NCI-H146 treated with DMSO at 0.1 percent for 48 hours (cell line): Measurements from ENCODE around the gene TRABD2B.

ENCODE experiments used
- DNase-seq: peaks from one replicate; lab custom pipeline; 2025; ENCODE audit not compliant: unreplicated experiment; lab: John Stamatoyannopoulos, UW

TRABD2B gene

DNA sequence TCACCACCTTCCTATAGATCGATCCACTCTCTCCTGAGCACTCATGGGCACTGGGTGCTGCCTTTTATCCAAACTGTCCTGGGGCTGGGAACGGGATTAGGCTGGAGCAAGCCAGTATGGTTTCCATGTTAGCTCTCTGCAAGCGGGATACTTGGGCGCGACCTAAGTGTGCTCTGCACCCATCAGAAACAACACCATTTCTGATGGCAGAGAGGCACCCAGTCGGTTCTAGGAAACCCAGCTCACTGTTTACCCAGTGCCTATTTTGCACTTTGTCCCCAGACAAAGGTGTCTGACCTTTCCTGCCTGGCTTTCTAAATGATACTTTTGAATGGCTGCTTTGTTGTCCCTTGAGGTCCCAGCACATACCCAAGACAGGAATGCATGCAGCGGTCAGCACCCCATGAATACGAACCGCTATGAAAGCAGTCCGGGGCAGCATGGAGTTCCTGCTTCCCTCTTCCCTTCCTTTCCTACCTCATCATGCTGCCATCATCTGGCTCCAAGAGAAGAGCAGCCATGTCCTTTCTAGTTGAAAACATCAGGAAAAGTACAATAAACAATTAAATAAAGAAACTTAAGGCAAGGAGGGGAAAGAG lies 83.9 kb downstream of the TRABD2B start:
- no peak for DNase-seq

DNA sequence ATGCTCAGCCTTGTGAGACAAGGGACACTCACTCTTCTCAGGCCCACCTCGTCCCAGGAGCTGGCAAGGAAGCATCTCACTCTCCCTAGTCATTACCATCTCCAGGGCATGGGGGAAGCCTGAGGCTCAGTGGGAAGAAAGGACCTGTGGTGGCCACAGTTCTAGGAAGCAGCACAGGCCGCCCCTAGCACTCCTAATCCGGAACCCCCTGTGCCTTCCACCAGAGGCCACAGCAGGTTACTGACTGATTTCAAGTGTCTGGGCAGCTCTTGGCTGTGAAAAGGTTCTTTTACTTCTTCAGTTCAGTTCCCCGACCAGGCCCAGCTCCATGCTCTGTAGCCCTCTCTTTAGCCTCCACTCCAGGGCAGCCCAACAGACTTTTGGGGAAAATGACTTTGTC lies 84.4 kb downstream of the TRABD2B start:
- no peak for DNase-seq

GRCh38 chr1:47911892-47912291 lies 85.3 kb downstream of the TRABD2B start:
- DNase-seq, result no peak

DNA sequence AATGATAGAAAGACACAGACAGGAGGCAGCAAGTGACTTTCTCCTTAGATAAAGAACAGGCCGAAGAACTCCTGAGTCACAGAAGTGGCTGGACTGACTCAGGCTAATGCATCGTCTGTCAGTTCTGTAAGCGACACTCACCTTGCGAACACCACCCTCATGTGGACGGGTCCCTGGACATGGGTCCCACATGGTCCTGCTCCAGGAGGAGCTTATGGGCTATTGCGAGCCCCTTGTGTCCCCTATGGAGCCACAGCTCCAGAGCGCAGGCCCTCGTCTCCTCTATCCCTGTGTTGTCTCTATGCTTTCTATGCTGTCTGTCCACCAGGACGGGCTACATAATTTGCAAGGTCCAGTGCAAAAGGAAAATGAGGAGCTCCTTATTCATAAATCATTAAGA lies 85.8 kb downstream of the TRABD2B start:
- no peak for DNase-seq

DNA sequence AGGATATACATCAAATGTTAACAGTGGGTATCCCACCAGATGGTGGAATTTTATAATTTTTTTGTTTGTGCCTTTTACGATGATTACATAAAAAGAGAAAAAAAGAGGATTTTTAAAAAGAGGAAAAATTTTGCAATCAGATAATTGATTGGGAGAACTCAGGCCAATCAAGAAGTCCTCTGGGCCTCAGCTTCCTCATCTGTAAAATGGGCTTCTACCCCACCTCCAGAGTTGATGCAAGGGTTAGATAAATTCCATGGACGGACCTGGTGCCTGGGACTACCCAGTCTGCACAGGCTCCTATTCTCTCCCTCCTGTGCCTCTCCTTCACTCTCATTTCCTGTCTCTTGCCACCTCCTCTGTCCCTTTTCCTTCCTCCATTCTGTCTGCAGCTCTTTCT lies 88.9 kb downstream of the TRABD2B start:
- no peak for DNase-seq

DNA sequence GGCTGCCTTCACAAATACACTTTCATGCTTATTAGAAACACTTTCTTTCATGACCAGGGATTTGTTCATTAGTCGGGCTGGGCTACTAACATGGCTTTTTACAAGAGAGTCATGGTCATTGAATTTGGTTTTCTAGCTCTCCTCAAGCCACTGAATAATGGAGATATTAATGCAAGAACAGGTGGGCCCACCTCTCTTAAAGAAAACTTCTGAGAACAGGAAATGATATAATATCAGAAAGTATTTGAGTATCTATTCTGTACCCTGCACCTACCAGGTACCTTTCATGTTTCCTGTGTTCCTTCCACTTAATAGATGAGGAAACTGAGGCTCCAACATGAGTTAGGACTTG lies 90.0 kb downstream of the TRABD2B start:
- DNase-seq, result no peak

GRCh38 chr1:47906527-47907176 lies 90.5 kb downstream of the TRABD2B start:
- no peak for DNase-seq

GRCh38 chr1:47906009-47906432 lies 91.2 kb downstream of the TRABD2B start:
- DNase-seq, result no peak

DNA sequence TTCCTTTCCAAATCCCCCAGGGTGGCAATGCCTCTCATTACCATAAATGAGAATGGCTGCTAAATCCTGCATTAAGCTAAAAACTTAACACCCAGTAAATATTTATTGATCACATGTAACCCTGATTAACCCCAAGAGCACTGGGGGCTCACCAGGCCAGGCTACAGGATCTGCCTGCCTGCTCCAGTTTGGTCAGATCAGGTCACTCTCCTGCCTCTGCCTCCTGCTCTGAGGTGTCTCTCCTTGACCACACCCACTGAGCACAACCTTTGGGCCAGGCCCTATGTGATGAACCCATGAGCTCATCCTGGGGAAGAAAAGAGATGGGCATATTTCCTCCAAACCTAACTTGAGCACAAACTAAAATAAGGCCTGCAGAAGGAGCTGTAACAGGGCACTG lies 93.5 kb downstream of the TRABD2B start:
- DNase-seq, result no peak

- DNase-seq, result no peak
Observed at GRCh38 chr1:47901001-47901575, 96.1 kb downstream of the TRABD2B start.

DNA sequence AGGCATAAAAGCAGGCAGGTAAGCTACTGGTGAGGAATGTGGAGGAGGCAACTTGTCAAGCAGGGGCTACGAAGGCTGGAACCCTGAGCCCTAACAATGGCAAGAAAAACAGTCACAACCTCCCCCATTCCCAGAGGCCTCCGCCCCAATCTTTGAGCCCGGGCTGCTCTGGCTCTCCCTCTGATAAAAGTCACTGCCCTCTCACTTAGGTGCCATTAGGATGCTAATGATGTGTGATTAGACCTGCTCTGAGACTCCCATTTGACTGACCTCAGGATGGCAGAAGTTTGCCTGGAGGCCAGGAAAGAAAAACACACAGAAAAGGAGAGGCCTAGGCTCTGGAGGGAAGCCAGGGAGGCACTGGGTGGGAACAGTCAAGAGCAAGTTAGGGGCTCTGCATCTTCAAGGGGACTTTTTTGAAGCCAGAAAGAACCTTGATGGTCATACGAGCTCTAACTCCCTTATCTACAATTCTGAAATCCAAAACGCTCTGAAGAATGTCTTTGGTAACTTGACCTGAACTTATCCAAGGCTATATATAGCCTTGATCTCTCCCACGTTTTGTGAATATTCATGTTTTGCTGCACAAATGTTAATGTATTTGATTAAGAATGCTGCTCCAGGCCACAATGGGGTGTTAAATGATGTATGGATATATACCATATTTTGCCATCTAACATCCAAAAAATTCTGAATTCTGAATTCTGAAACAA lies 98.9 kb downstream of the TRABD2B start:
- DNase-seq, result no peak

DNA sequence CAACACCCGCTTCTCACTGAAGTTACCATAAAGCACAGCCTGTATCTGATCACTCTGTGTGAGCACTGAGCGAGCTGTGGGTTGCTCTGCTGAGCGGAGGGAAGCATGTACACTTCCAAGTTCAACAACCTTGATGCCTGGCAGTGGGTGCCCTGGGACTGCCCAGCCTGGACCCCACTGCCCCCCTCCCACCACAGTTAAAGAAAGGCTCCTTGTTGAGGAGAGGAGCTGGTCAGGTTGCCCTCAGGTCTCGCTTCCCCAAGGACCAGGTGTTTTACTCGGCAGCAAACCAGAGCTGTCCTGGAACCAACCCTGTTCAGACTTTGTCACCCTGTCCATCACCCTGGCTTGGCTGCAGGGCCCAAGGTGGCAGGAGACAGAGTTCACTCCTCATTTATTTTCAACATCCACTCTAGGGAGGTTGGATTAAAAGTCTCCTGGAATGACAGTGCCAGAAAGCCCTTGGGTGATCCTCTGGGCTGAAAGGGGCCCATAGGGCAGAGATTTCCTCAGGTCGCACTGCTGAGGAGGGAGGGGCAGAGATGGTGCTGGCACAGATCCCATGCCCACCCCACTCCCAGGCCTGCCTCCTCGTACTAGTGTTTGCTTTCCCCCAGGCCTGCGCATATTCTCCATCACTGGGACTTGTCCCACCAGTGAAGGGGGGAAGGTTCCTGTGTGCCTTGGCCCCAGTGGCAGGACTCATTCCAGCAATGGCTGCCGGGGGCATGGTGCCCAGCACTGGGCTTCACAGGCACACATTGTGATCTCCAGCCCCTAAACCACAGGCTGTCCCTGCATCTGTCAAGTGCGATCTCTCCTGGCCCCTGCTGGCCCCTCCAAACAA lies 101.7 kb downstream of the TRABD2B start:
- no peak for DNase-seq

GRCh38 chr1:47894410-47895278 lies 102.5 kb downstream of the TRABD2B start:
- no peak for DNase-seq

DNA sequence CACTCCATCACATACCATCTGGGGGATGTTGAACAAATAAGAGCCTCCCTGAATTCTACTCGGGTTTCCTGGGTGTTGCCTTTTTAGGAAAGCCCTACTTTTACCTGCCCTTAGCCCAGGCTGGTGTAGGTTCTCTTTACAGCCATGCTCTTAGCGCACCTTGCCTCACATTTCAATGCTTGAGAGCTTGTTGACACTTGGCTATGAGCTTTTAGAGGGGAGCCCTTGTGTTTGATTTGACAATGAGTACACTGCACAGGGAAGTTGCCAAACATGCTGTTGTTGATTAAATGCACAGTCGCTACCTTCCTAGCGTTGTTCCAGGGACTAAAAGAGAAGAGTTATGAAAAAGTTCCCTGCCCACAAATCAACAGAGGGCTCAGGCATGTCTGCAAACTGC lies 103.8 kb downstream of the TRABD2B start:
- DNase-seq, result no peak

DNA sequence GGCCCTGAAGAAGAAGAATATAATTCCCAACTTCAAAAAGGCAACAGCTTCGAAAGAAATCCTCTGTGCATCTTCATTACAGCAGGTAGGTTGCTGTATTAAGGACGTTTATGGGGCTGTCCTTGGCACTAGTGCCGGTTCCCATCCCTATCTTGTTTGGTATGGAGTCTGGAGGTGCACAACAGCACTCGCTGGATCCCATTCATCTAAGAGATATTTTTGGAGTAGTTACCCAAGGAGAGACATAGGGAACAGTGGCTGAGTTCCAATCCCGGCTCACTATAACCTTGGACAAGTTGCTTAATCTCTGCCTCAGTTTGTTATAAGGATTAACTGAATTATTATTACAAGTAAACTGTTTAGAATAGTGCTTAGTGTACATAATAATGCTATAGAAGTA lies 106.4 kb downstream of the TRABD2B start:
- no peak for DNase-seq

DNA sequence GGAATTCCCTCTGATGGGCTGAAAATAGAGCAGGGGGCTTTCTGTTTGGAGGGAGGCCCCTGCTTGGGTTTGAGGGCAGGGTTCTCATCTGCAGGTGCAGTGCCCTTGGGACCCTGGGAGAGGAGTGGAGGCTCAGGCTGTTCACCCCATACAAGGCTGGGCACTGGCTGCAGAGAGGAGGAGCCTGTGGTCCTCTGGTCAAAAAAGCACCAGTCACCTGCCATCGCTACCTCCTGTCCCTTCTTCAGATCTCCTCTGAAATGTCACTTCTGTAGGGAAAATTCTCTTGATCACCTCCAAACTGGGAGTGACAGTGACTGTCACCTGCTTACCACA lies 108.9 kb downstream of the TRABD2B start:
- no peak for DNase-seq

DNA sequence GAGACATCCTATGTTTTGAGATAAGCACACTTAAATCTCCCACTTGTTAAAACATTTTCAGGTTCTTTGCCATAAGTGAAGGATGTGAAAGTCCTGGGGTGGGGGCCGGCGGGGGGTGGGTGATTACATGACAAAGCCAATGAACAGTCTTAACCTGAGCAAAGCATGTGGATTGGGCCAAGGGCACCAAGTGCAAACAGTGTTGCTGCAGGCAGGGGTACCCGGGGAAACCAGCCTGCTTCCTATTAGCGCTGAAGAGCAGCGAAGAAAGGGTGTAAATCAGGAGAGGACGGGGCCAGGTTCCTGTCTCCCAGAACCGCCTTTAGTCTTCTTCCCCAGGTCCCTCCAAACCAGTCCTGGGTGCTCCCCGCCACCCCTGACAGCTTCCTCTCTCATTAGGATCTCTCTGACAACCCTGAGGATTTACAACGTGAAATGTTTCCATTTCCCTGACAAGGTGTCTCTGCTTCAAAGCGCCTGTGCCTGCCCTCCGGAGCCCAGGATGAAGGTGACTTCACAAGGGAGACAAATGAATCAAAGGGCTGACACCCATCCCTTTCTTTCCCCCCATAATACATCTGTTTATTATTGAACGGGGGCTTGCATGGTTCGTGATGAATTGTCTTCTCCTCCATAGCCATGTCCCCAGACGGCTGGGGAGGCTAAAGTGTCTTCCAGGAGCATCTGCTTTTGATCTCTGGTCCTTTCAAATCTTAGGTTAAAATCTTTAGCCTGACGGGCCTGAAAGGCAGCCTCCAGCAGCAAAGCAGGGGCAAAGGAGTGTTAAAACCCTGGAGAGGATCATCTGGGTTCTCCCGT lies 109.5 kb downstream of the TRABD2B start:
- no peak for DNase-seq

GRCh38 chr1:47887060-47887459 lies 110.1 kb downstream of the TRABD2B start:
- DNase-seq, result no peak

GRCh38 chr1:47886141-47886540 lies 111.0 kb downstream of the TRABD2B start:
- DNase-seq, result no peak
